ENCODE data around the gene LZTR1.
A peak's percentile ranks its signal among the peaks of the same experiment; 100 is the strongest.

LZTR1 gene

GRCh38 chr22:21026783-21027692 lies 44.9 kb downstream of the LZTR1 start:
- H3K14ac ChIP-seq (ENCODE audit: low read length in 2 of 2), result no peak overlapping the region
- peaks cover 29 to 55% of the 10 kb centered on the region in 2 experiments for H3K27me3 ChIP-seq (ENCODE audit: control insufficient read depth in 1 of 2, insufficient read depth in 1 of 2, low read length in 2 of 2)
- no peak overlapping the region for H3K4ac ChIP-seq (ENCODE audit: low read depth in 1 of 2, low read length in 2 of 2)
- no peak overlapping the region for H4K8ac ChIP-seq (ENCODE audit: low read length)
- no peak overlapping the region for H2BK5ac ChIP-seq (ENCODE audit: low read depth, low read length, poor library complexity, severe bottlenecking)
- no peak overlapping the region for H3K9ac ChIP-seq (ENCODE audit: low read length)
- no peak overlapping the region for H3K27ac ChIP-seq (ENCODE audit: low read length, poor library complexity, severe bottlenecking)
- H2BK120ac ChIP-seq (ENCODE audit: low read depth, low read length), result no peak overlapping the region
- H2AFZ ChIP-seq (ENCODE audit: low read depth, low read length), result no peak overlapping the region
- no peak overlapping the region for H3K18ac ChIP-seq (ENCODE audit: low read depth in 1 of 2, low read length in 2 of 2)
- no peak overlapping the region for H3K23ac ChIP-seq (ENCODE audit: low read length in 2 of 2)
- no peak overlapping the region for H2AK5ac ChIP-seq (ENCODE audit: low read length, severe bottlenecking)
- H3K4me3 ChIP-seq (ENCODE audit: insufficient read depth in 1 of 2, low read depth in 1 of 2, low read length in 2 of 2), result no peak overlapping the region
- no peak overlapping the region for H4K91ac ChIP-seq (ENCODE audit: low read length)
- no peak for DNase-seq
- WGBS, result 81% methylated on average over 11 of the region's 14 CpGs
- peaks cover 14% of the 10 kb centered on the region for H3K4me1 ChIP-seq (ENCODE audit: control insufficient read depth, insufficient read depth, low read depth, low read length)
- no peak overlapping the region for H2BK12ac ChIP-seq (ENCODE audit: low read length in 2 of 2)
- no peaks in the 10 kb centered on the region for H3K9me3 ChIP-seq (ENCODE audit: control insufficient read depth, low read length)
- H3K36me3 ChIP-seq (ENCODE audit: control insufficient read depth in 1 of 2, insufficient read depth in 2 of 2, low read depth in 1 of 2, low read length in 2 of 2), result peaks cover 0 to 4% of the 10 kb centered on the region in 2 experiments
- H3K4me2 ChIP-seq (ENCODE audit: low read length, poor library complexity, severe bottlenecking), result no peak overlapping the region
- no peaks in the 10 kb centered on the region for H3K79me1 ChIP-seq (replicated peaks; ENCODE audit: low read length, poor library complexity, severe bottlenecking)
- H2BK15ac ChIP-seq (ENCODE audit: low read depth, poor library complexity, severe bottlenecking), result peak overlapping the region; percentile 12

GRCh38 chr22:21028277-21029251 lies 46.5 kb downstream of the LZTR1 start:
- Histone ChIP-seq H2BK12ac (ENCODE audit: low read length in 2 of 2) (no peak overlapping the region), H3K9ac (ENCODE audit: low read length) (no peak overlapping the region), H3K4me1 (ENCODE audit: control insufficient read depth, insufficient read depth, low read depth, low read length) (peaks cover 23% of the 10 kb centered on the region), H4K8ac (ENCODE audit: low read length) (no peak overlapping the region), H2AFZ (ENCODE audit: low read depth, low read length) (no peak overlapping the region), H3K14ac (ENCODE audit: low read length in 2 of 2) (peak overlapping the region in 1 of 2 experiments; percentile 58), H3K9me3 (ENCODE audit: control insufficient read depth, low read length) (no peaks in the 10 kb centered on the region), H3K23ac (ENCODE audit: low read length in 2 of 2) (no peak overlapping the region), H4K91ac (ENCODE audit: low read length) (peak overlapping the region; percentile 34), H2BK120ac (ENCODE audit: low read depth, low read length) (no peak overlapping the region), H3K36me3 (ENCODE audit: control insufficient read depth in 1 of 2, insufficient read depth in 2 of 2, low read depth in 1 of 2, low read length in 2 of 2) (peaks cover 0 to 4% of the 10 kb centered on the region in 2 experiments), H3K27ac (ENCODE audit: low read length, poor library complexity, severe bottlenecking) (no peak overlapping the region), H3K18ac (ENCODE audit: low read depth in 1 of 2, low read length in 2 of 2) (no peak overlapping the region), H3K4me3 (ENCODE audit: insufficient read depth in 1 of 2, low read depth in 1 of 2, low read length in 2 of 2) (no peak overlapping the region), H2BK15ac (ENCODE audit: low read depth, poor library complexity, severe bottlenecking) (no peak overlapping the region), H2BK5ac (ENCODE audit: low read depth, low read length, poor library complexity, severe bottlenecking) (no peak overlapping the region), H3K4ac (ENCODE audit: low read depth in 1 of 2, low read length in 2 of 2) (no peak overlapping the region), H2AK5ac (ENCODE audit: low read length, severe bottlenecking) (no peak overlapping the region), H3K79me1 (replicated peaks; ENCODE audit: low read length, poor library complexity, severe bottlenecking) (no peaks in the 10 kb centered on the region), H3K4me2 (ENCODE audit: low read length, poor library complexity, severe bottlenecking) (no peak overlapping the region), H3K27me3 (ENCODE audit: control insufficient read depth in 1 of 2, insufficient read depth in 1 of 2, low read length in 2 of 2) (peaks cover 36 to 59% of the 10 kb centered on the region in 2 experiments)
- DNase-seq, result no peak
- WGBS, result 90% methylated on average over 13 of the region's 13 CpGs

DNA sequence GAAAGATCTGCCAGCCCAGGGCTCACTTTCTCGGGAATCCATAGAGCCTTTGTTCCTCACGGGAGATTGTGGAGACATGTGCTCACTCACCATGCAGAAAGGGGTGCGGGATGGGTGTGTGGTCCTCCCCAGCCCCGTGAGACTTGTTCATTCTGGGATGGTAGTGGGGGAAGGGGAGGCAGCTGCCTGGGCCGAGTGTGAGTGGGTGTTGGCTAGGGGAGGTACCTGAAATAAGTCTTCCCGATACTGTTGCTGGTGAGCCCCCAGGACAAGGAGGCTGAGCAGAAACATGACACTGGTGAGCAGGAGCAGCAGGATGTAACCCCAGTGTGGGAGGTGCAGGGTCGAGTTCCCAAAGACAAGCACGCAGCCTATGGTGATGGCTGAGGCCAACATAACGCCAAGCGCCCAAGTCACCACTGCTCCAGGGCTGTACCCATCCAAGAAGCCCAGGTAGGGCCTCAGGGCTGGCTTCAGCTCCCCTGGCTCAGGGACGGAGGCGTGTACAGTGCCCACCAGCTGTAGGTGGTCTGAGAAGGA lies 47.5 kb downstream of the LZTR1 start:
- 85% methylated on average over 12 of the region's 12 CpGs for WGBS
- Histone ChIP-seq H3K27ac (ENCODE audit: low read length, poor library complexity, severe bottlenecking) (no peak overlapping the region), H3K4ac (ENCODE audit: low read depth in 1 of 2, low read length in 2 of 2) (no peak overlapping the region), H2BK15ac (ENCODE audit: low read depth, poor library complexity, severe bottlenecking) (no peak overlapping the region), H2AK5ac (ENCODE audit: low read length, severe bottlenecking) (no peak overlapping the region), H3K9ac (ENCODE audit: low read length) (no peak overlapping the region), H3K79me1 (replicated peaks; ENCODE audit: low read length, poor library complexity, severe bottlenecking) (no peaks in the 10 kb centered on the region), H3K27me3 (ENCODE audit: control insufficient read depth in 1 of 2, insufficient read depth in 1 of 2, low read length in 2 of 2) (peaks cover 36 to 58% of the 10 kb centered on the region in 2 experiments), H3K4me3 (ENCODE audit: insufficient read depth in 1 of 2, low read depth in 1 of 2, low read length in 2 of 2) (no peak overlapping the region), H2AFZ (ENCODE audit: low read depth, low read length) (no peak overlapping the region), H4K91ac (ENCODE audit: low read length) (peak overlapping the region; percentile 36), H2BK120ac (ENCODE audit: low read depth, low read length) (no peak overlapping the region), H3K4me1 (ENCODE audit: control insufficient read depth, insufficient read depth, low read depth, low read length) (peaks cover 23% of the 10 kb centered on the region), H3K4me2 (ENCODE audit: low read length, poor library complexity, severe bottlenecking) (no peak overlapping the region), H2BK12ac (ENCODE audit: low read length in 2 of 2) (no peak overlapping the region), H3K23ac (ENCODE audit: low read length in 2 of 2) (no peak overlapping the region), H4K8ac (ENCODE audit: low read length) (no peak overlapping the region), H3K18ac (ENCODE audit: low read depth in 1 of 2, low read length in 2 of 2) (no peak overlapping the region), H3K36me3 (ENCODE audit: control insufficient read depth in 1 of 2, insufficient read depth in 2 of 2, low read depth in 1 of 2, low read length in 2 of 2) (peaks cover 0 to 4% of the 10 kb centered on the region in 2 experiments), H3K9me3 (ENCODE audit: control insufficient read depth, low read length) (no peaks in the 10 kb centered on the region), H3K14ac (ENCODE audit: low read length in 2 of 2) (peak overlapping the region in 1 of 2 experiments; percentile 50), H2BK5ac (ENCODE audit: low read depth, low read length, poor library complexity, severe bottlenecking) (no peak overlapping the region)
- DNase-seq, result no peak
